Activated T-cell treated with anti-CD3 and anti-CD28 coated beads, Interleukin-2, amount 50 U/mL, for 4 hours (primary cell): ENCODE measurements around the gene TCEAL9. TPM values are rescaled to one million over a fixed set of nuclear protein-coding genes. Genes with fewer than 3 reads are reported as not detected.
"Not testable (repeated sequence)": the region's sequence is repeated elsewhere in the genome, so short reads cannot be mapped to it uniquely, and the experiment has no call there.

ENCODE experiments used
- ATAC-seq, 2 donors: fragments of 200-7000 bp; cut with Tn5 transposase; one replicate each; pipeline ENCODE4 v1.10.0; 2021
- DNase-seq: peaks from one replicate; pipeline ENCODE4 v3.0.0-alpha.2; 2020
- H3K27me3 Mint-ChIP-seq: one replicate; pipeline ENCODE4 v1.8.0; 2021; ENCODE audit warnings: low read depth, mixed read lengths
- H3K36me3 Mint-ChIP-seq: one replicate; pipeline ENCODE4 v1.8.0; 2022; ENCODE audit warnings: mixed read lengths; ENCODE audit not compliant: insufficient read depth
- H3K4me1 Mint-ChIP-seq: one replicate; pipeline ENCODE4 v1.8.0; 2021; ENCODE audit warnings: low read depth, mixed read lengths
- H3K4me3 Mint-ChIP-seq: one replicate; pipeline ENCODE4 v1.8.0; 2021; ENCODE audit warnings: mild to moderate bottlenecking, moderate library complexity, mixed read lengths
- H3K9me3 Mint-ChIP-seq: one replicate; pipeline ENCODE4 v1.8.0; 2021; ENCODE audit warnings: mixed read lengths
- total RNA-seq, 3 donors: library from RNA; stranded (reverse); gene quantifications; one replicate each; pipeline ENCODE4 v1.2.1, GENCODE V29; 2021

TCEAL9 gene, protein sequence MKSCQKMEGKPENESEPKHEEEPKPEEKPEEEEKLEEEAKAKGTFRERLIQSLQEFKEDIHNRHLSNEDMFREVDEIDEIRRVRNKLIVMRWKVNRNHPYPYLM
- total RNA-seq = 1 to 10 TPM; 1.3 to 2.6 (median 1.8) TPM

- Mint-ChIP-seq H3K4me1 (peaks cover 4% of the 10 kb centered on the region), H3K9me3 (no peaks in the 10 kb centered on the region), H3K4me3 (peak within 1 kb of the TSS; percentile 83), H3K36me3 (no peaks in the 10 kb centered on the region), H3K27me3 (peaks cover 7% of the 10 kb centered on the region)
- ATAC-seq (no peak), DNase-seq (no peak)
Observed at GRCh38 chrX:103356130-103356798, at the start of gene TCEAL9. TCEAL9 (plus strand) TSS chrX:103356506; CDS start chrX:103357685, 1,179 bp downstream.

GRCh38 chrX:103309860-103310554, 46.3 kb upstream of the TCEAL9 start:
- H3K27me3 Mint-ChIP-seq = no peaks in the 10 kb centered on the region
- no peak for DNase-seq
- peak overlapping the region; percentile 53 for H3K4me3 Mint-ChIP-seq
- H3K9me3 Mint-ChIP-seq = no peaks in the 10 kb centered on the region
- peaks cover 5% of the 10 kb centered on the region for H3K4me1 Mint-ChIP-seq
- H3K36me3 Mint-ChIP-seq = peaks cover 3% of the 10 kb centered on the region
- peak; percentile 22 to 36 for ATAC-seq

DNA sequence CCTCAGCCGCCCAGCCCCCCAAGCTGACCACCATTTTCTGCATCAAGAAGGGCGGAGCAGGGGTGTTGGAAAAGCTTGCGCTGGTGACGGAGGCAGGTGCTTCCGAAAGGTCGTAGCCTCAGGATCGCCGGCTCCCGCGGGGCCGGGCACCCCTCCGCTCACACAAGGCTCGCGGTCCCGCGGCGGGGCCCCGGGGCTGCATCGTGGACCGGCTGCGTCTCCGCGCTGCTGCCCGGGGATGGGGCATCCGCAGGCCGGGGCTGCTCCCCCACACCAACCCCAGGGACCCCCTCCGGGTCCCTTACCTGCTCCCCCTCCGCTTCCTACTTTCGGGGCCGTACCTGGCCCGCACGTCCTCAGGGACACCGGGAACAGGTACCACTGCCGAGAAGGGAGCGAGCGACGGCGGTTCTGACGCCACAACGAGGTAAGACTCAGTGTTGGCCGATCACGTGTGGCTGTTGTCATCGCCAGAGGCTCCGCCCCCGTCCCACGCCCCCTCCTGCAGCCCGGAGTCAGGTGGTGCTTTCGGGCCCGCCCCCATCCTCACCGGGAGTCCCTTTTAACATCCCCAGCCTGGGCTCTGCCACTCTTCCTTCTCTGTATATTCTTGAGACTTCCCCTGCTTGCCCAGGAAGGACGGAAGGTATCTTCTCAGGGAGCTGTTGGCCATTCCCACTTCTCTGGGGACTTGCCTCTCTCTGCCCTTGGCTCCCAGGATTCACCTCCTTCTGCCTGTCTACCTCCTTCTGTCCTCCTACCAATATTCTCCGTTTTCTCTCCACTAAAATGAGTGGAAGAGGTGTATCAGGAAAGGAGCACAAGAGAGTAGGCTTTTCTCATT, 45.5 kb upstream of the TCEAL9 start, which contains the start of gene BEX2:
TSS of gene BEX2 (minus strand) at position 436 of the 844 bp plus-strand sequence. CDS start 1,014 bp downstream, outside the sequence.
- no peaks in the 10 kb centered on the region for H3K9me3 Mint-ChIP-seq
- H3K4me1 Mint-ChIP-seq = peaks cover 4% of the 10 kb centered on the region
- ATAC-seq = peak; percentile 99 to 100
- DNase-seq = peak; percentile 81
- H3K27me3 Mint-ChIP-seq = no peaks in the 10 kb centered on the region
- H3K4me3 Mint-ChIP-seq = peak within 1 kb of the TSS; percentile 75
- peaks cover 3% of the 10 kb centered on the region for H3K36me3 Mint-ChIP-seq

GRCh38 chrX:103311399-103311780, 44.9 kb upstream of the TCEAL9 start:
- Mint-ChIP-seq H3K27me3 (no peaks in the 10 kb centered on the region), H3K4me1 (peaks cover 4% of the 10 kb centered on the region), H3K36me3 (peaks cover 3% of the 10 kb centered on the region), H3K9me3 (no peaks in the 10 kb centered on the region), H3K4me3 (peak overlapping the region; percentile 75)
- no peak for DNase-seq
- ATAC-seq = no peak

- H3K27me3 Mint-ChIP-seq = peaks cover 19% of the 10 kb centered on the region
- no peaks in the 10 kb centered on the region for H3K9me3 Mint-ChIP-seq
- DNase-seq (no peak), ATAC-seq (no peak)
- H3K4me3 Mint-ChIP-seq = no peak within 1 kb of the TSS
- peaks cover 4% of the 10 kb centered on the region for H3K4me1 Mint-ChIP-seq
- no peaks in the 10 kb centered on the region for H3K36me3 Mint-ChIP-seq
Observed at GRCh38 chrX:103329991-103330390, 26.3 kb upstream of the TCEAL9 start, which contains the start of gene TCEAL7. TCEAL7 (plus strand) TSS chrX:103330239; CDS start chrX:103331404, 1,165 bp downstream.

GRCh38 chrX:103330681-103331288, 25.5 kb upstream of the TCEAL9 start:
- Mint-ChIP-seq H3K4me3 (no peak overlapping the region), H3K9me3 (no peaks in the 10 kb centered on the region), H3K4me1 (peaks cover 4% of the 10 kb centered on the region), H3K27me3 (peaks cover 19% of the 10 kb centered on the region), H3K36me3 (no peaks in the 10 kb centered on the region)
- DNase-seq (no peak), ATAC-seq (no peak)

DNA sequence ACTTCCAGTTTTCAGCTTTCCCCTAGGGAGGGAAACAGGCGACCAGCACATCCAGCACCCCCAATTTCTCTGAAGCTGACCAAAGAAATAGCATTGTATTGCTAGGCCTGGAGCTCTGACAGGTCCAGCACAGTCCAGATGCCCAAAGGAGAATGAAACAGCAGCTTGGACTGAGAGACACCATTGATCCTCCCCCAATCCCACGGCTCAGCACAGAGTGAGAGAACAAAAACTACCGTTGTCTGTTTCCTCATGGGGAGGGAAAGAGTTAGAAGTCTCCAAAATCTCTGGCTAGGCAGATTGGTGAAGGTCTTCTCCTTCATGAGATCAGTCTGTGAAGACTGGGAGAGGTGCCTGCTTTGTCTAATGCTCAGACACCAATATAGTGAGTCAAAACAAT, 17.6 kb upstream of the TCEAL9 start:
- Mint-ChIP-seq H3K27me3 (no peaks in the 10 kb centered on the region), H3K9me3 (no peaks in the 10 kb centered on the region), H3K4me1 (peaks cover 5% of the 10 kb centered on the region), H3K36me3 (no peaks in the 10 kb centered on the region), H3K4me3 (no peak overlapping the region)
- DNase-seq = no peak
- no peak for ATAC-seq

DNA sequence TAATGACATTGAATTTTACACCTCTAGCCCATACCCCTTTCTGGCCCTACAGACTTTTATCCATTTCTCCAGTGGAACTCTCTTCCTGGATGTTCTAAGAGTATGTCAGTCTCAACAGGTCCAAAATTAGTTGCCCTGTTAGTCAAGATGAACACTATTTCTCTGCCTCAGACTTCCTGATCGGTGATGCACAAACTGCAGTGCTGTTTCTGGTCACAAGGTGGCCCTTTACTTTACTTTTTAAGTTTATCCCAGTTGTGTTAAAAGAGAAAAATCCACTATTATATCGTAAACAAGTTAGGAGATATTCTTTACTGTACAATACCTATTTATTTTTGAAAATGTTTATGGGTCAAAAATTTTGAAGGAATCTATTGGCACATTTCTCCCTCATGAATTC, 13.2 kb upstream of the TCEAL9 start:
- no peaks in the 10 kb centered on the region for H3K27me3 Mint-ChIP-seq
- no peaks in the 10 kb centered on the region for H3K36me3 Mint-ChIP-seq
- H3K4me3 Mint-ChIP-seq = no peak overlapping the region
- ATAC-seq (no peak), DNase-seq (no peak)
- no peaks in the 10 kb centered on the region for H3K9me3 Mint-ChIP-seq
- peaks cover 5% of the 10 kb centered on the region for H3K4me1 Mint-ChIP-seq

- ATAC-seq = no peak
- no peaks in the 10 kb centered on the region for H3K9me3 Mint-ChIP-seq
- H3K4me3 Mint-ChIP-seq = no peak overlapping the region
- no peak for DNase-seq
- peaks cover 5% of the 10 kb centered on the region for H3K4me1 Mint-ChIP-seq
- H3K36me3 Mint-ChIP-seq = no peaks in the 10 kb centered on the region
- no peaks in the 10 kb centered on the region for H3K27me3 Mint-ChIP-seq
Observed at GRCh38 chrX:103344606-103345005, 11.7 kb upstream of the TCEAL9 start.

GRCh38 chrX:103347682-103348397, 8.5 kb upstream of the TCEAL9 start:
- no peaks in the 10 kb centered on the region for H3K36me3 Mint-ChIP-seq
- no peak overlapping the region for H3K4me3 Mint-ChIP-seq
- H3K9me3 Mint-ChIP-seq = no peaks in the 10 kb centered on the region
- H3K27me3 Mint-ChIP-seq = no peaks in the 10 kb centered on the region
- H3K4me1 Mint-ChIP-seq = peaks cover 5% of the 10 kb centered on the region
- ATAC-seq = no peak
- no peak for DNase-seq

DNA sequence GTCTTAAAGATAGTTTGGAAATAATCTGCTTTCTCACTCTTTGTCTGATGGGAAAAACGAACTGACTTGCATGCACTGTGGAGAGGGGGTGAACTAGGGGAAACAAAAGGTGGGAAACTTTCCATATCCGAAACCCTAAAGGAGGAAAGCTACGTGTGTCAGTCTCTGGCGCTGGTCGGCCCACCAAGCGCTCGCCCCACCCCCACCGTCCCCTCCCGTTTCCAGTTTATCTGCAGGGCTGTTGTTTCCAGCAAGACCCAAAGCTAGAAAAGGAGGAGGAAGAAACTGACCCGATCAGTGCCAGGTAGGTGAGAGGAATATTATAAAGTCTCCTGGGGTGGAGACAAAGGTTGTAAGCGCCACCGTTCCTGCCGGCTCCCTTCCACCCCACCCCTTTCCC, 552 bp downstream of the TCEAL9 start:
- no peaks in the 10 kb centered on the region for H3K9me3 Mint-ChIP-seq
- H3K4me3 Mint-ChIP-seq = peak overlapping the region; percentile 83
- peaks cover 4% of the 10 kb centered on the region for H3K4me1 Mint-ChIP-seq
- DNase-seq (no peak), ATAC-seq (peak in 1 of 2 donors; percentile 14)
- peaks cover 7% of the 10 kb centered on the region for H3K27me3 Mint-ChIP-seq
- no peaks in the 10 kb centered on the region for H3K36me3 Mint-ChIP-seq

- no peak for ATAC-seq
- Mint-ChIP-seq H3K4me1 (peaks cover 4% of the 10 kb centered on the region), H3K27me3 (peaks cover 7% of the 10 kb centered on the region), H3K4me3 (no peak overlapping the region), H3K9me3 (no peaks in the 10 kb centered on the region), H3K36me3 (no peaks in the 10 kb centered on the region)
- no peak for DNase-seq
Observed at GRCh38 chrX:103357871-103358270, 1.6 kb downstream of the TCEAL9 start.

GRCh38 chrX:103359605-103360004, 3.3 kb downstream of the TCEAL9 start:
- H3K4me3 Mint-ChIP-seq, ATAC-seq, DNase-seq, H3K4me1 Mint-ChIP-seq, H3K36me3 Mint-ChIP-seq, H3K27me3 Mint-ChIP-seq, H3K9me3 Mint-ChIP-seq: not testable (repeated sequence)
